HG03280 (cell line): ENCODE results near the gene ZBTB25.

Source experiments
- ATAC-seq: cut with Tn5 transposase; IDR thresholded peaks from one replicate; pipeline ENCODE4 v1.9.1; 2021; ENCODE audit warnings: mild to moderate bottlenecking, moderate library complexity; ENCODE audit not compliant: unreplicated experiment

ZBTB25 gene

DNA sequence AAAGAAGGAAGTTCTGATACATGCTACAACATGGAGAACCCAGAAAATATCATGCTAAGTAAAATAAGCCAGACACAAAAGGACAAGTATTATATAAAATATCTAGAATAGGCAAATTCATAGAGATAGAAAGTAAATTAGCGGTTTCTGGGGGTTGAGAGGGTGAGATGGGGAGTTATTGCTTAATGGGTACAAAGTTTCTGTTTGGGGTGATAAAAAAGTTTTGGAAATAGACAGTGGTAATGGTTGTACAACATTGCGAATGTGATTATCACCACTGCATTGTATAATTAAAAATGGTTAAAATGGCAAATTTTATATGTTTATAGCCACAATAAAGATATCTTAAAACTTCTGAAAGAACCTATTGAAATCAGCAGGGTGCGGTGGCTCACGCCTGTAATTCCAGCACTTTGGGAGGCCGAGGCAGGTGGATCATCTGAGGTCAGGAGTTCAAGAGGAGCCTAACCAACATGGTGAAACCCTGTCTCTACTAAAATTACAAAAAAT lies 15.0 kb downstream of the ZBTB25 start:
- no peak for ATAC-seq

DNA sequence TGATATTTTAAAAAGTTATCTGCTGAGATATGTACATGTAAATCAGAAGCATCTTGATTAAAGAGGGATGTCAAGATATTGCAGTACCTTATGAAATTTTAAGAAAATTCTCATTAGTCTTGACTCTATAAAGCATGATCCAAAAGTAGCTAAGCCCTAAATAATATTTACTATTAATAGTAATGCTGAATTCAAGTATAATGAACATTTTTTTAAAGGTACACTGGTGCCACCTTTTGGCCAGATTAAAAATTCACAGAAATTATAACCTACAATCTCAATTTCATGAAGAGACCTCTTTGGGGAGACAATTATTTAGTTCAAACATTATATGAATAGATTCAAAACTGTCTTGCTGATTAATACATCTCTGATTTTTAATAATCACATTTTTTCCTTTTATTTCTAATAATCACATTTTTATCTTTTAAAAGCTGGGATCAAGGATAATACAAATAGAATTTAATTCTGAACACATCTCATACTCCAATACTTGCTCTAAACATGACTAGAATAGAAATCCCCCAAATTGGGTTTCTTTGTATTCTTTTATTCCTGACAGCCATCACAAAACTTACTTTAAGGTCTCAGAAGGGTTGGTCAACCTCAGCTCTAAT lies 24.9 kb downstream of the ZBTB25 start:
- no peak for ATAC-seq

DNA sequence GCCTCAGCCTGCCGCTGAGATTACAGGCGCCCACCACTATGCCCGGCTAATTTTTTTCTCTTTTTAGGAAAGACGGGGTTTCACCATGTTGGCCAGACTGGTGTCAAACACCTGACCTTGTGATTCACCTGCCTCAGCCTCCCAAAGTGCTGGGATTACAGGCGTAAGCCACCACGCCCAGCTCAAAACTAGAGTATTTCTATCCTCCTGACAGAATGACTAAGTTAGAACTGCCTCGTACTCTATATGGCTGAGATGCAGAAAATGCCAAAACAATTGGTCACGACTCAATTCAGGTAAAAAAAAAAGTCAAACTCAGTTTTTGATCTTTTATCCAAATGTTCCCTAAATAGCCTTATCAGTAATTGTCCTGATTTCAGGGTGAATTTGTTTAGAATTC lies 27.2 kb downstream of the ZBTB25 start:
- no peak for ATAC-seq

DNA sequence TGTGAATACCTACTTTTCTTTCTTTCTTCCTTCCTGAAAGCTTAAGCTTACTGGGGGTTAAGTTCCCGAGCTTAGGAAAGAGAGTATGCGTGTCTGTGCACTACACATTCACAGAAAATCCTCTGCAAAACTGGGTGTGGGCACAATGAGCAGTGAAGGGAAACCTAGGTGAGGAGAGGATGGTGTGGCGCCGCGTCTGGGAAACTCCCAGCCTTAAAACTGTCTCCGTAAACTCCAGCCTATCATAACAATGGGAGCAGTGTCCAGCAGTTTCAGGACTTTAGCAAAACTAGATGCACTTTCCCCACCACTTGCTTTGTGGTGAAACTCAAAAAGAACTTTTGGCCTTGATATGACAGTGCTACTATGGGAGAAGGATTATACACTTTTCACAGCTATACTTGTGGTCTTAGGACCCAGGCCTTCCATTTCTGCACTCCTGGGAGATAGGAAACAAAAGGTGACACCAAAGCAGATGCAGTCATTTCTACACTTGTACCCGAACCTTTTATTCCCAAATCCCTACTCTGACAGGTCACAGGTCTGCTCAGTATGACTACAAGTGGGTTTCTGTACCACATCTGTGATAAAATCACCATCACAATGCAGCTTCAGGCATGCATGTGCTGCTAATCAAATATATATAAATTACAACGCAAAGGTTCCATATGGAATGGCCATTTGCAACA lies 27.9 kb downstream of the ZBTB25 start:
- no peak for ATAC-seq

DNA sequence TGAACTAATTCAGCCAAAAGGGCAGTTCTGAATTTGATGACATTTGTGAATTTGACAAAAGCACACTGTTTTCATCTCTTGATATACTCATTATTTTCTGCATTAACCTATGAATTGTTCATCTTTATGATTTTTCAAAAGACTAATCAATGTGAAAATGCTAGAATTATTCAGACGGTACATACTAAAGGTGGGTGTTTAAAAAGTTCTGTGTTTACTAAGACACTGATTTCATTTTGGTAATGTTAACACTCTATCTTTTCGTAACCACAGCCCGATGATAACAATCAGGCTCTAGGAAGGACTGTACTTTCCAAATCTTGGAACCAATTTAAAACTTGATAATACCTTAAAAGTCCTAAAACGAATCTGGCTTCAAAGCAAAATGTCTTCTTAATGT lies 28.9 kb downstream of the ZBTB25 start:
- ATAC-seq, result no peak

DNA sequence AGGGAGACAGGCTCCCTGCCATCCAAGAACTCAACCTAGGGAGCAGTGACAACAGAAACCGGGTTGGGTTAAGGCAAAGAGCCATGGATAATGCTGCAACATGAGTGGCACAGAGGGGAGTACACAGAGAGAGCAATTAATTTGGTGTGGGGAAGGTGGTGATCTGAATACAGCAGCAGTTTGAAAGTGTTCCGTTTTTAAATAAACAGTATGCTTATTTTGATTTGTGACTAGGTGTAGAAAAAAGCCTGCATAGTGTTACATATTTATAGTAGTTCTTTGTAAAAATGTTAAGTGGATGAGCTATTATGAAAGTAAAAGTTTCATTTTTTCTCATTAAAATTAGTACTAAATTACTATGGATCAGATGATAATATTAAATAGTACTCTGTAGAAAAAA lies 29.6 kb downstream of the ZBTB25 start:
- no peak for ATAC-seq

DNA sequence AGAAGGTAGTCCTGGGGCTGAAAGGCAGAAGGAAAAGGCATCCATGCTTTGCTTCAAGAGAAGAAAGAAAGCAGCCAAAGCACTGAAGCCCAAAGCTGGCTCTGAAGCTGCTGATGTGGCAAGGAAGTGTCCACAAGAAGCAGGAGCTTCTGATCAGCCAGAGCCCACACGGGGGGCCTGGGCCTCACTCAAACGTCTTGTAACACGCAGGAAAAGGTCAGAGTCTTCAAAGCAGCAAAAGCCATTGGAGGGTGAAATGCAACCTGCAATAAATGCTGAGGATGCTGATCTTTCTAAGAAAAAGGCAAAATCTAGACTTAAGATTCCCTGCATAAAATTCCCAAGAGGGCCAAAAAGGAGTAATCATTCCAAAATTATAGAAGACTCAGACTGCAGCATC lies 35.2 kb downstream of the ZBTB25 start:
- ATAC-seq, result no peak

DNA sequence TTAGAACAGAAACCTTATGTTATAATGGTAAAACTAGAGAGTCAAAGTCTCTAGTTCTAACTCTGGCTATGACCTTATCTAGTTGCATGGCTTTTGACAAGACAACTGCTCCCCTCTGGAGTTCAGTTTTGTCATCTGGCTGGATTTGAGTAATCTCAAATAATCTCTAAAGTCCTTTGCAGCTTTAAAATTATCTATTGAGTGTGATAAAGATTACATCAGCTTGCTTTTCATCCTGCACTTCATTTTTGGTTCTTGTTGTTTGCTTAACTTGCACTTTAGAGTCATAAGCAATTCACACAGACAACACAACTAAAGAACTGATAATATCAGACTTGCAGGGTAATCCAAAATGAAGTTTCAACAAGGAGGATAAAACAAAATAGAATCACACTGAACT lies 36.1 kb downstream of the ZBTB25 start:
- ATAC-seq, result no peak

DNA sequence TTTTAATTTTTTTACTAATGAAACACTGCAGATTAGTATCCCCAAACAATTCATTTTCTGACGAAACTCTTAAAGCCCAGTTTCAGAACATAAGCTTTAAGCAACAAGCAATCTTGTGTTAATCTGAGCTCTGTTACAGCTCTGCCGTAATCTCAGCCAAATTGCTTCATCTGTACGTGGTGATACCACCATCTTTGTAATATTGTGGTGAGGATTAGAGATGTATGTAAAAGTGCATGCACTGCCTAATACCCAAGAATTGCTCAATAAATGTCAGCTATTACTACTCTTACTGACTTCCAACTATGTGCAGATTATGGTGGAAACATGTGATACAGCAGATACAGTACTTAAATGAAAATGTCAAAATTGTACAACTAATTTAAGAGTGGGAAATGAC lies 36.5 kb downstream of the ZBTB25 start:
- ATAC-seq, result no peak

DNA sequence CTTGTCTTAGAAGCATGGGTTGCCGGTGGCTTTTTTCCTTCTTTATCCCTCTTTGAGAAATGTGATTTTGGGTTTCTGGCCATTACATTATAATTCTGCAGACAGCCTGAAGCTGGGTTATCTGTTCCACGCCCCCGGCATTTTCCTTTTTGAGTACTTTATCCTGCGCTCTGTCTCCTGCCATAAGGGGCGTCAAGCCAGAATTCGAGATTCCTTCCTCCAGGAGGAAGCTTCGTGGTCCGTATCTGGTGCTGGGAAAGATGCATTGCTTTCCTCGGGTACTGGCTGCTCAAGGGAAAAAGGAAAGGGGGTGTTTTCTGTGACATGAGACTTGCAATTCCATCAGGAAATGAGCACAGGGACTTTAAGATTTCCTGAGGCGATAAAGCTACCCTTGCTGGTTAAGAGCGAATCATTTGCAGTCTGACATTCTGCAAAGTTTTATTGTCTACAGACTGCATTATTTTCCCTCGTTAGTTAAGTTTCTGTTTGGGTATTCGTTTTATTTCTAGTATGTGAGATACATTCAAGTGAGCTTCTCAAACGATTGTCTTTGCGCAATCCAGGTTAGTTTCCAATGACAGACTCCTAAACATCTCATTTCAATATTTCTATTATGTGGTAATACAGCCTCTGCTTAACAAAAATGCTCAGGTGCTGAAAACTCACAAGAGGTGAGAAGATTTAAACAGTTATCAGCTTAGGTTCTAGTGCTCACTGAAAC lies 37.6 kb downstream of the ZBTB25 start:
- no peak for ATAC-seq

DNA sequence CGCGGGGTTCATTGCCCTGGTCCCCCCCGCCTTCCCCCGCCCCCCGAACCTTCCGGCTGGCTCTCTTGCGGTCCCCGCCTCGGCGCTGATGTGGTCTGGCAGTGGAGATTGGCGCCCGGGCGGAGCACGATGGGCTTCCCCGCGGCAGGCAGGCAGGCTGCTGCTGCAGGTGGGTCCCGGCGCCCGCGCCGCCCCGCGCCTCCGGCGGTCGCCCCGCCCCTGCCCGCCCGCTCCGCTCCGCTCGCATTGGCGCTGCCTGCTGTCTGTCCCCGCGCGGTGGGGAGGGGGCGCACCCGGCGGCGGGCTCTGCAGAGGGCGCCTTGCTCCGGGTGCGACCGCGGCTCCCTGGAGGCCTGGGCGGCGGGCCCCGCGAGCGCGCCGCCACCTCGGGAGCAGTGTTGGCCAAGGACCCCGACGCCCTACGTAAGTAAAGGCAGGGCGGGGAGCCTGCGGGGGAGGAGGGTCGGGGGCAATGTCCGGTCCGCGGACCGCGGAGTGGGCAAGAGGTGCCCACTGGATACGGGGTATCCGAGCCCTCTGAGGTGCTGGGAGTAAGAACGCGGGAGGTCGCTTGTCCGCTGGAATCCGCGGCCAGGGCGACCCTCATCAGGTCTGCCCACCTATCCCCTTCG lies 38.3 kb downstream of the ZBTB25 start, which contains the start of gene AKAP5:
AKAP5 (plus strand) TSS at position 309 of the 632 bp plus-strand sequence. CDS start 2,896 bp downstream, outside the sequence.
- peak; percentile 72 for ATAC-seq

DNA sequence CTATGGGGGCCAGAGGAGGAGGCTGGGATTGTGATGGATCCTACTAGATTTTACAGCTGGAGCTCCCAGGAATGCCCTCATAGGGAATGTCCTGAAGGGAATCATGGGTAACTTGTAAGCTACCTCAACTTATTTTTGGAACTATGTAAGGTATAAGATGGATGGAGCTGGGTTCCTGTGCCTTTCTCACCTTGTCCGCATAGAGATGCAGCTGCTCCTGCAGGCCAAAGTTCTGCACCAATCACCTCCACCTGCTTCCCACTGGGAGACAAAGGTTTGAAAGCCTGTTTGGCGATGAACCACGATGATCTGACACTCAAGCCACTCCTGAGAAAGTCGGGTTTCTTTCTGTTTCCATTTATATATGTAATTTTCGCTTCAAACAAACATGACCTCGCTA lies 39.0 kb downstream of the ZBTB25 start:
- no peak for ATAC-seq

DNA sequence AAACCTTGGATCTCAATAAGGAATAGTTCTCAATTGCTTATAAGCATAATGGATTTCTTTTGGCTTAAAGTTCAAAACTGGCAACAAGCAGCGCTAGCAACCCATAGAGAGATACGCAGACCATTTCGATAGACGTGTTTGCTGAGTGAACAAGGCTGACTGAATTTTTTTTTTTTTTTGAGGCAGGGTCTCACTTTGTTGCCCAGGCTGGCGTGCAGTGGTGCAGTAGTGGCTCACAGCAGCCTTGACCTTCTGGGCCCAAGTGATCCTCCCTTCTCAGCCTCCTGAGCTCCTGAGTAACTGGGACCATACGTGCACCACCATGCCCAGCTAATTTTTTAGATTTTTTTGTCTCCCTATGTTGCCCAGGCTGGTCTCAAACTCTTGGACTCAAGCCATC lies 39.8 kb downstream of the ZBTB25 start:
- ATAC-seq, result no peak

DNA sequence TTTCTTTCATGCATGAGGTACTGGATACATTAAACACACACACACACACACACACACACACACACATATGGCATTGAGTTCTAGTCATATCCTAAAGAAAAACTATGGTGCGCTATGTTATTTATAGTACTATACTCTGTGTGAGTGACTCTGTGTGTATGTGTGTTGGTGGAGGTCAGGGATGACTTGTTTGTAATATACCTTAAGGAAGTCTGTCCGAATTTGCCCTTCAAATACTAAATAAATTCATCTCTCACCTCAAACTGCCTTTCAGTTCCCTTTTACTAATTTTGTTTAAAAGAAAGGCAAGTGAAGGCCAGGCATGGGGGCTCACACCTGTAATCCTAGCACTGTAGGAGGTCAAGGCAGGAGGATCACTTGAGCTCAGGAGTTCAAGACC lies 40.4 kb downstream of the ZBTB25 start:
- ATAC-seq, result no peak

DNA sequence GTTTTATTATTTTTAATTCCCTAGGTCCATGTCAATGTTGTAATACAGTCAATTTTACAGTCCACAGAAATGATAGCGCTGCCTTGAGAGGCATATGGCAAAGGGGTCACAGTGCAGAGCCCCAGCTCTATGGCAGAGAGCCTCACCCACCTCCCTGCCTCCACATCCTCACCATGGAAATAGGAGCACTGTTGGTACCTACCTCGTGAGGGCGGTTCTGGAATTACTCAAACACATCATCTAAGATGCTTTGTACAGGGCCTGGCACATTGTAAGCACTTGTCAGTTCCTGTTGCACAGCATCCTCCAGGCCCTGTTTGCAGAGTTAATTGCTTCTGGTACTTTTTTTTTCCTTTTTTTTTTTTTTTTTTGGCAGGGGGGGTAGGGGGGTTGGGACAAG lies 42.4 kb downstream of the ZBTB25 start:
- no peak for ATAC-seq

DNA sequence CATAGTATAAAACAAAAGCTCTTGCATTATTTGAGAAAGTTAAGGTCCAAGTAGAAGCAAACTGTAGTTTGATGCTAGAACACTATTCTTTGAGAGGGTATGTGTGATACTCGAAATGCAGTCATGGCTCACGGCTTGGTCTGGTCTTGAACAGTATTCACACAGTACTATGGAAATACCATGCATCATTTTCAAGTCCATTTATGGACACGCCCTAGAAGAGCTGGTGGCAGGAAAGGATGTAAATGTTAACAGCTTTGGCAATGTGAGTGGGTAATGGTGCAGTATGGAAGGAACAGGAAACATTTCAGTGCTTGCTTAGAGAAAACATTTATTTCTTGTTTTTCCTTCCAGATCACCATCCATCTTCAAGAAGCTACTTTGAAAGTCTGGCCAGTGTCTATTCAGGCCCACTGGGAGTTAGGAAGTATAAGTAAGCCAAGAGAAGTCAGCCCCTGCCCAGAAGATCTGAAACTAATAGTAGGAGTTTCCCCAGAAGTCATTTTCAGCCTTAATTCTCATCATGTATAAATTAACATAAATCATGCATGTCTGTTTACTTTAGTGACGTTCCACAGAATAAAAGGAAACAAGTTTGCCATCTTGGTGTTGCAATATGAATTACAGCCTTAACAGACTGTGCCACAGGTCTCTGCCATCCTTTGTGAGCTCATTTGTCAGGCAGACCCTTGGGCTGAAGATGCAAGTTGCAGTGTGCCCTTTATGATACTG lies 44.1 kb downstream of the ZBTB25 start:
- ATAC-seq, result no peak

DNA sequence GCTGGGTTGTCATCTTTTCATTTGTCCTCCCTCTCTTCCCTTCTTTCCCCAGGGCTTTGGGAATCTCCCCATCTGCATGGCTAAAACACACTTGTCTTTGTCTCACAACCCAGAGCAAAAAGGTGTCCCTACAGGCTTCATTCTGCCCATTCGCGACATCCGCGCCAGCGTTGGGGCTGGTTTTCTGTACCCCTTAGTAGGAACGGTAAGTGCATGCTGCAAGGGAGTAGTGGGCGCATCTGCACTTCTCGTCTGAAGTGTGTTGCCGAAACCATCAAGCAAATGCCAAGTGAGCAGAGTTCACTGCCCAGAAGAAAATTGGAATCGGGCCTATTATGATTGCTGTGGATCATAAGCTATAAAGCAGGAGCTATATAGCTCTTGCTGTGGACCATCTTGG lies 49.0 kb downstream of the ZBTB25 start:
- ATAC-seq, result no peak

DNA sequence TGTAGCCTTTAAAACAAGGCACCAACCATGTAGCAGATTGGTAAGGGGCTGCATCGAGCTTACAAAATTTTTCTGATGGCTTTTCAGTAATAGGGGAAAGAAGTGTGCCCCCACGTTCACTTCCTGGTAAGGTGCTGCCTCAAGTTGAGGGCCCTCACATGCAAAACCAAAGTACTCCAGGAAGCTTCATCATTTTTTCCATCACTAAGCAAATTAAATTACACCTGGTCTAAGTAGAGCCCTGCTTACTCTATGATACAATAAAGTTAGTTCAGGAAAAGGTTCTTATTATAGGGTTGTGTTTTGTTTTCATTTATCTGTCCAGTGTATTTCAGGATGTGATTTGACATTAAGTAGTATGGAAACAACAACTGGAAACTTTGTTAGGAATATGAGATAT lies 53.4 kb downstream of the ZBTB25 start:
- no peak for ATAC-seq

DNA sequence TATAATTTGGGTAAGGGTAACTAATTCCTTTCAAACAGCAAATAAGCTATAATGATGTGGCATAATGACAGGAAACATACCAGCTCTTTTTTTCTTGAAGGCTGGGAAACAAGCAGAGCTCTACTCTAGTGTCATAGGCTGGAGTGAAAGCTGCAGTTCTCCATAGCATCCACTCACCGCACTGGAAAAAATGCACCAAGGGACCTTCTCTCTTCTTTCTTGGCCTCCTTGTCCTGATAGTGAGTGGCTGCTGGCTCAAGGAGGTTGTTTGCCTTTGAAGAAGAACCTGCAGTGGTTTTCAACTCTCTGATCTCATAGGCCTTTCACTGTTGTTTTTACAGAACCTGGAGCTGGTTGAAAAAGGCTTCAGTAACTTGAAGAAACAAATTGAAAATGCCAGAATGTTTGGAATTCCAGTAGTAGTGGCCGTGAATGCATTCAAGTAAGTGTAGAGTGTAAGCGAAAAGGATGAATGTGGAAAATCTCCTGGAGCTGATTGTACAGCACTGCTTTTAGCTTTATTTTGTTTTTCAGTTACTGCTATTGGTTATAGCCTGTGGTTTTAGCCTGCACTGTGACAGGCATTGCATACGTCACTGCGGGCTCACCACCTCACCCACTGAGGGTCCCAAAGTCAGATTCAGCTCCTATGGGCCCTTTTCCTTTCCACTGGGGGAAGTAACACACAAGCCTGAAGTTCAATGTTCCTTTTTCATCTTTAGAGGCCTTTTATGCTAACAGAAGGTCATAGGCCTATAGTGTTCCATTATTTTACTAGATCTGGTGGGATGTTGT lies 55.6 kb downstream of the ZBTB25 start:
- no peak for ATAC-seq
